ENCODE data around the gene TAGLN3. TPM values are rescaled to one million over a fixed set of nuclear protein-coding genes. Genes with fewer than 3 reads are reported as not detected.

The TAGLN3 gene
- total and polyA plus RNA-seq, 2 donors from 2014 or later = 0.79 to 5.7 TPM

DNA sequence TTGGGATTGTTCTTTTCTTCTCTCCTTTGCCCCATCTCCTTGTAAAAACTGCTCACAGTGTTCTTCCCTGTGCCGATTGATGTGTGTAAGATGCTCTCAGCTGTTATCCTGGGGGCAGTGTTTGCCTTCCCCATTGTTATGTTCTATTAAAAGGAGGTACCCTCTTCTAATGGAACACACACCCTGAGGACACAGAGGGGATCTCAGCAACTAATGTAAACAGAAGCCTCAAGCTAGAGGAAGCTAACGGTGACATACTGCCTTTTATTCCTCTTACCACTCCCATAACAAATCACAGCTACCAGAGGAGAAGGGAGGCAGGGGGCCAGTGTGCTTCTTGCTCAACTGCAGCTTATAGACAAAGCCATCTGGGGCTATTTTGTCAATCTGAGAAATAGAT lies 2.2 kb downstream of the TAGLN3 start:
- Histone ChIP-seq H3K27me3 (ENCODE audit: control insufficient read depth, insufficient read depth, low read length) (no peaks in the 10 kb centered on the region), H3K4me3 (ENCODE audit: low read length in 3 of 3) (no peak overlapping the region), H3K27ac (ENCODE audit: low read depth in 2 of 2, low read length in 2 of 2) (no peak overlapping the region), H3K36me3 (ENCODE audit: control insufficient read depth in 2 of 3, insufficient read depth in 3 of 3, low read length in 3 of 3) (no peaks in the 10 kb centered on the region), H3K4me1 (ENCODE audit: control insufficient read depth in 2 of 3, insufficient read depth in 2 of 3, low read depth in 1 of 3, low read length in 3 of 3) (peaks cover 0 to 3% (median 0%) of the 10 kb centered on the region in 3 donors), H3K9me3 (ENCODE audit: control insufficient read depth in 2 of 3, insufficient read depth in 1 of 3, low read length in 3 of 3) (no peaks in the 10 kb centered on the region), H3K9ac (ENCODE audit: low read length in 3 of 3) (no peak overlapping the region)
- intact Hi-C loops (cut with DNase I) = no loop called here
- TF ChIP-seq, protein P1, sequence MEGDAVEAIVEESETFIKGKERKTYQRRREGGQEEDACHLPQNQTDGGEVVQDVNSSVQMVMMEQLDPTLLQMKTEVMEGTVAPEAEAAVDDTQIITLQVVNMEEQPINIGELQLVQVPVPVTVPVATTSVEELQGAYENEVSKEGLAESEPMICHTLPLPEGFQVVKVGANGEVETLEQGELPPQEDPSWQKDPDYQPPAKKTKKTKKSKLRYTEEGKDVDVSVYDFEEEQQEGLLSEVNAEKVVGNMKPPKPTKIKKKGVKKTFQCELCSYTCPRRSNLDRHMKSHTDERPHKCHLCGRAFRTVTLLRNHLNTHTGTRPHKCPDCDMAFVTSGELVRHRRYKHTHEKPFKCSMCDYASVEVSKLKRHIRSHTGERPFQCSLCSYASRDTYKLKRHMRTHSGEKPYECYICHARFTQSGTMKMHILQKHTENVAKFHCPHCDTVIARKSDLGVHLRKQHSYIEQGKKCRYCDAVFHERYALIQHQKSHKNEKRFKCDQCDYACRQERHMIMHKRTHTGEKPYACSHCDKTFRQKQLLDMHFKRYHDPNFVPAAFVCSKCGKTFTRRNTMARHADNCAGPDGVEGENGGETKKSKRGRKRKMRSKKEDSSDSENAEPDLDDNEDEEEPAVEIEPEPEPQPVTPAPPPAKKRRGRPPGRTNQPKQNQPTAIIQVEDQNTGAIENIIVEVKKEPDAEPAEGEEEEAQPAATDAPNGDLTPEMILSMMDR (IDR thresholded peaks at IDR 0.05; ENCODE audit: borderline replicate concordance, extremely low read depth, insufficient read depth) = no peak
- DNase-seq = no peak
- FAIRE-seq = no peak

GRCh38 chr3:112001526-112001925 lies 2.8 kb downstream of the TAGLN3 start:
- FAIRE-seq (no peak), DNase-seq (no peak)
- Histone ChIP-seq H3K27ac (ENCODE audit: low read depth in 2 of 2, low read length in 2 of 2) (no peak overlapping the region), H3K4me1 (ENCODE audit: control insufficient read depth in 2 of 3, insufficient read depth in 2 of 3, low read depth in 1 of 3, low read length in 3 of 3) (peaks cover 0 to 3% (median 0%) of the 10 kb centered on the region in 3 donors), H3K36me3 (ENCODE audit: control insufficient read depth in 2 of 3, insufficient read depth in 3 of 3, low read length in 3 of 3) (no peaks in the 10 kb centered on the region), H3K9me3 (ENCODE audit: control insufficient read depth in 2 of 3, insufficient read depth in 1 of 3, low read length in 3 of 3) (no peaks in the 10 kb centered on the region), H3K9ac (ENCODE audit: low read length in 3 of 3) (no peak overlapping the region), H3K4me3 (ENCODE audit: low read length in 3 of 3) (no peak overlapping the region), H3K27me3 (ENCODE audit: control insufficient read depth, insufficient read depth, low read length) (no peaks in the 10 kb centered on the region)
- intact Hi-C loops (cut with DNase I) = no loop called here
- TF ChIP-seq, protein P1 (IDR thresholded peaks at IDR 0.05; ENCODE audit: borderline replicate concordance, extremely low read depth, insufficient read depth) = no peak

GRCh38 chr3:112002096-112002971 lies 3.6 kb downstream of the TAGLN3 start:
- no peaks in the 10 kb centered on the region for H3K36me3 ChIP-seq (ENCODE audit: control insufficient read depth in 2 of 3, insufficient read depth in 3 of 3, low read length in 3 of 3)
- H3K4me1 ChIP-seq (ENCODE audit: control insufficient read depth in 2 of 3, insufficient read depth in 2 of 3, low read depth in 1 of 3, low read length in 3 of 3) = peaks cover 0 to 3% (median under 1%) of the 10 kb centered on the region in 3 donors
- no peak for DNase-seq
- no peaks in the 10 kb centered on the region for H3K27me3 ChIP-seq (ENCODE audit: control insufficient read depth, insufficient read depth, low read length)
- no peak for FAIRE-seq
- intact Hi-C loops (cut with DNase I) = no loop called here
- TF ChIP-seq, protein P1 (IDR thresholded peaks at IDR 0.05; ENCODE audit: borderline replicate concordance, extremely low read depth, insufficient read depth) = no peak
- no peak overlapping the region for H3K9ac ChIP-seq (ENCODE audit: low read length in 3 of 3)
- H3K27ac ChIP-seq (ENCODE audit: low read depth in 2 of 2, low read length in 2 of 2) = no peak overlapping the region
- no peak overlapping the region for H3K4me3 ChIP-seq (ENCODE audit: low read length in 3 of 3)
- H3K9me3 ChIP-seq (ENCODE audit: control insufficient read depth in 2 of 3, insufficient read depth in 1 of 3, low read length in 3 of 3) = no peaks in the 10 kb centered on the region
